Endothelial cell of umbilical vein (primary cell): ENCODE data around the gene GLI3. TPM values are rescaled to one million over a fixed set of nuclear protein-coding genes. Genes with fewer than 3 reads are reported as not detected.

Experiments used
- BruUV-seq: library from RNA; stranded (reverse); fragments of 400-500 nt; replicated peaks from 2 replicates; lab custom pipeline; 2021; lab: Mats Ljungman, UMichigan
- CTCF ChIA-PET: fragments of 300-600, 350-600 bp; sonication (Branson Sonifier 250); formaldehyde crosslinking; loops from one replicate; lab custom pipeline; 2021; ENCODE audit warnings: antibody characterized with exemption, inconsistent platforms; lab: Charles Lee
- POLR2A ChIA-PET: fragments of 300-600, 350-600 bp; sonication (Branson Sonifier 250); formaldehyde crosslinking; loops from one replicate; lab custom pipeline; 2021; ENCODE audit warnings: antibody characterized with exemption, inconsistent platforms; lab: Charles Lee
- DNase-seq: peaks from one replicate; pipeline ENCODE4 v3.0.0-alpha.2; 2011; ENCODE audit warnings: low read depth, low spot score
- FAIRE-seq: peaks from 2 replicates; lab custom pipeline; 2011; peaks lifted over from hg19 to GRCh38; lab: Jason Lieb, UNC
- H2AFZ ChIP-seq: 2 replicates; pipeline ENCODE4 v1.6.0; 2012; ENCODE audit warnings: low read depth, low read length, control low read depth, inconsistent platforms
- H3K27ac ChIP-seq: 2 replicates; pipeline ENCODE4 v1.5.1; 2011; ENCODE audit warnings: low read depth, mild to moderate bottlenecking, control low read depth, low read length, moderate library complexity; ENCODE audit not compliant: insufficient read depth
- H3K27me3 ChIP-seq, 2 experiments: 2 replicates each; pipeline versions ENCODE4 v1.6.0 to v1.6.1; 2011; ENCODE audit warnings: low read length in 2 of 2, mixed read lengths in 1 of 2; ENCODE audit not compliant: control insufficient read depth in 2 of 2, insufficient read depth in 2 of 2
- H3K36me3 ChIP-seq, 2 experiments: 2 replicates in 1 of 2; 3 replicates in 1 of 2; pipeline ENCODE4 v1.5.1; 2011; ENCODE audit warnings: low read length in 2 of 2, mild to moderate bottlenecking in 1 of 2, moderate library complexity in 1 of 2; ENCODE audit not compliant: control insufficient read depth in 2 of 2, insufficient read depth in 2 of 2; ENCODE audit errors: extremely low read depth in 1 of 2
- H3K4me1 ChIP-seq: 3 replicates; pipeline ENCODE4 v1.5.1; 2011; ENCODE audit warnings: mild to moderate bottlenecking, low read length; ENCODE audit not compliant: control insufficient read depth, insufficient read depth; ENCODE audit errors: extremely low read depth
- H3K4me2 ChIP-seq: 2 replicates; pipeline ENCODE4 v1.6.1; 2011; ENCODE audit warnings: low read length, control low read depth, mixed read lengths; ENCODE audit not compliant: insufficient read depth
- H3K4me3 ChIP-seq, 3 experiments: fragments of 200-600 bp in 1 of 3; sonication (generic), shearing (Covaris generic) in 1 of 3; replicated peaks in 1 of 3; 2 replicates each; pipeline ENCODE4 v1.5.1; 2011 to 2016; ENCODE audit warnings: control low read depth in 3 of 3, low read length in 3 of 3, mild to moderate bottlenecking in 2 of 3, inconsistent platforms in 1 of 3, low read depth in 1 of 3, moderate library complexity in 1 of 3; ENCODE audit not compliant: insufficient read depth in 1 of 3
- H3K79me2 ChIP-seq: 2 replicates; pipeline ENCODE4 v1.6.0; 2012; ENCODE audit warnings: low read length, inconsistent platforms; ENCODE audit not compliant: control insufficient read depth, insufficient read depth
- H3K9ac ChIP-seq: replicated peaks from 2 replicates; pipeline ENCODE3; 2011; ENCODE audit warnings: low read length, control low read depth; ENCODE audit not compliant: insufficient read depth; ENCODE audit errors: extremely low read depth
- H3K9me1 ChIP-seq: replicated peaks from 3 replicates; pipeline ENCODE4 v1.6.0; 2011; ENCODE audit warnings: mild to moderate bottlenecking, low read length; ENCODE audit not compliant: control insufficient read depth, insufficient read depth; ENCODE audit errors: extremely low read depth
- H3K9me3 ChIP-seq: replicated peaks from 2 replicates; pipeline ENCODE4 v1.5.1; 2012; ENCODE audit warnings: low read length, inconsistent platforms; ENCODE audit not compliant: control insufficient read depth, insufficient read depth
- H4K20me1 ChIP-seq: replicated peaks from 2 replicates; pipeline ENCODE3; 2011; ENCODE audit warnings: mild to moderate bottlenecking, low read length; ENCODE audit not compliant: control insufficient read depth, insufficient read depth; ENCODE audit errors: extremely low read depth
- CTCF ChIP-seq, 2 donors: IDR thresholded peaks; 1 replicate in 1 of 2; 2 replicates in 1 of 2; pipeline ENCODE4 v1.5.1; 2011; ENCODE audit warnings: low read length in 2 of 2, mild to moderate bottlenecking in 2 of 2, moderate library complexity in 2 of 2, control low read depth in 1 of 2, inconsistent platforms in 1 of 2, low read depth in 1 of 2; ENCODE audit not compliant: insufficient read depth in 1 of 2; ENCODE audit errors: extremely low read depth in 1 of 2
- EZH2 ChIP-seq: IDR thresholded peaks from 2 replicates; pipeline ENCODE4 v1.6.1; 2012; ENCODE audit warnings: borderline replicate concordance, low read depth, mild to moderate bottlenecking, moderate library complexity, low read length, inconsistent platforms; ENCODE audit not compliant: severe bottlenecking
- FOS ChIP-seq: IDR thresholded peaks from 2 replicates; pipeline ENCODE4 v1.6.1; 2011; ENCODE audit warnings: mild to moderate bottlenecking, low read length, moderate library complexity, borderline replicate concordance; ENCODE audit not compliant: insufficient read depth
- GATA2 ChIP-seq: IDR thresholded peaks from 2 replicates; pipeline ENCODE4 v1.7.0; 2011; ENCODE audit warnings: low read depth, mild to moderate bottlenecking, moderate library complexity, mixed read lengths, low read length; ENCODE audit not compliant: insufficient read length, insufficient read depth
- JUN ChIP-seq: IDR thresholded peaks from 2 replicates; pipeline ENCODE4 v1.6.1; 2011; ENCODE audit warnings: borderline replicate concordance, low read depth; ENCODE audit not compliant: insufficient read length, insufficient read depth
- MAX ChIP-seq: IDR thresholded peaks from 2 replicates; pipeline ENCODE4 v1.6.1; 2011; ENCODE audit not compliant: insufficient read depth, insufficient read length
- MYC ChIP-seq: IDR thresholded peaks from one replicate; pipeline ENCODE4 v1.6.1; 2011; ENCODE audit warnings: mild to moderate bottlenecking, low read depth, low read length
- POLR2A ChIP-seq: IDR thresholded peaks from 2 replicates; pipeline ENCODE4 v1.6.1; 2012; ENCODE audit warnings: low read depth, mild to moderate bottlenecking, control low read depth, low read length
- POLR2AphosphoS5 ChIP-seq: IDR thresholded peaks from 2 replicates; pipeline ENCODE4 v1.6.1; 2012; ENCODE audit warnings: low read depth, mild to moderate bottlenecking, control low read depth, low read length, moderate library complexity; ENCODE audit not compliant: insufficient read depth
- dilution Hi-C: fragments of 300-500 bp; cut with MboI; formaldehyde crosslinking; loops from one replicate; pipeline ENCODE4 v1.15.0; 2019; ENCODE audit warnings: low sequenced_read_pairs; ENCODE audit not compliant: extremely low pct_ligation_motif_present
- intact Hi-C: fragments of 100-400 bp; cut with micrococcal nuclease; formaldehyde crosslinking; loops from one replicate; pipeline ENCODE4 v1.10.0; 2022
- polyA plus RNA-seq, 4 experiments: library from polyadenylated mRNA; depleted of rRNA in 3 of 4; stranded (reverse) in 3 of 4; unstranded in 1 of 4; fragments of >200 nt; gene quantifications; 2 replicates each; pipeline versions ENCODE4 v1.2.1 to v1.2.3, GENCODE V29; 2011 to 2012; ENCODE audit warnings: missing spikeins in 1 of 4
- total RNA-seq: library from RNA; stranded (reverse); gene quantifications from 2 replicates; pipeline ENCODE4 v1.2.3, GENCODE V29; 2021

Gene GLI3
- total and polyA plus RNA-seq, 2 donors (not counting 3 experiments of a cell fraction or from before 2014, with no cell fraction given), result 6.0 to 24.9 TPM

GRCh38 chr7:42104231-42104630 lies 132.8 kb downstream of the GLI3 start:
- CTCF ChIA-PET, result no interaction called here

More at GRCh38 chr7:42104231-42104630, 132.8 kb downstream of the GLI3 start:
- no peaks in the 10 kb centered on the region for H3K9me3 ChIP-seq
- H3K4me3 ChIP-seq, result no peak overlapping the region
- FAIRE-seq, result no peak
- H3K27me3 ChIP-seq, result no peaks in the 10 kb centered on the region
- DNase-seq, result no peak
- H3K9me1 ChIP-seq, result no peaks in the 10 kb centered on the region
- no peak overlapping the region for H3K9ac ChIP-seq
- TF ChIP-seq FOS, result no peak
- no peak for TF ChIP-seq MYC
- TF ChIP-seq POLR2A, result no peak
- no peak for TF ChIP-seq POLR2AphosphoS5
- TF ChIP-seq GATA2, result no peak
- no peak for TF ChIP-seq EZH2
- no peak for TF ChIP-seq MAX
- TF ChIP-seq CTCF (IDR thresholded peaks at IDR 0.05; ENCODE audit: extremely low read depth in 1 of 2, insufficient read depth in 1 of 2, low read depth in 1 of 2, low read length in 2 of 2), result no peak
- no peak for TF ChIP-seq JUN
- no peak overlapping the region for H2AFZ ChIP-seq
- H3K79me2 ChIP-seq, result no peaks in the 10 kb centered on the region
- POLR2A ChIA-PET, result no interaction called here
- no peaks in the 10 kb centered on the region for H4K20me1 ChIP-seq
- H3K27ac ChIP-seq, result no peak overlapping the region
- peaks cover 4% of the 10 kb centered on the region for H3K4me1 ChIP-seq
- intact Hi-C loops (no loop called here), dilution Hi-C loops (no loop called here)
- H3K36me3 ChIP-seq, result no peaks in the 10 kb centered on the region
- no peak overlapping the region for H3K4me2 ChIP-seq
- BruUV-seq, result no TSS peak
